Right lung (tissue), 5 donors: ENCODE data around the gene TTC7B. TPM values are rescaled to one million over a fixed set of nuclear protein-coding genes. Genes with fewer than 3 reads are reported as not detected.

ENCODE experiments used
- DNase-seq, 2 donors: peaks; one replicate each; pipeline ENCODE4 v3.0.0-alpha.2; 2013
- polyA plus RNA-seq, 5 donors: library from polyadenylated mRNA; unstranded; fragments of 120-200 nt; gene quantifications; one replicate each; pipeline versions ENCODE4 v1.2.1 to v1.2.3, GENCODE V29; 2013; ENCODE audit warnings: inconsistent platforms in 1 of 5, low replicate concordance in 1 of 5; ENCODE audit not compliant: insufficient read length in 5 of 5, insufficient read depth in 1 of 5

Gene TTC7B
- polyA plus RNA-seq, 5 donors = 32.7 to 45.8 (median 41.7) TPM

DNA sequence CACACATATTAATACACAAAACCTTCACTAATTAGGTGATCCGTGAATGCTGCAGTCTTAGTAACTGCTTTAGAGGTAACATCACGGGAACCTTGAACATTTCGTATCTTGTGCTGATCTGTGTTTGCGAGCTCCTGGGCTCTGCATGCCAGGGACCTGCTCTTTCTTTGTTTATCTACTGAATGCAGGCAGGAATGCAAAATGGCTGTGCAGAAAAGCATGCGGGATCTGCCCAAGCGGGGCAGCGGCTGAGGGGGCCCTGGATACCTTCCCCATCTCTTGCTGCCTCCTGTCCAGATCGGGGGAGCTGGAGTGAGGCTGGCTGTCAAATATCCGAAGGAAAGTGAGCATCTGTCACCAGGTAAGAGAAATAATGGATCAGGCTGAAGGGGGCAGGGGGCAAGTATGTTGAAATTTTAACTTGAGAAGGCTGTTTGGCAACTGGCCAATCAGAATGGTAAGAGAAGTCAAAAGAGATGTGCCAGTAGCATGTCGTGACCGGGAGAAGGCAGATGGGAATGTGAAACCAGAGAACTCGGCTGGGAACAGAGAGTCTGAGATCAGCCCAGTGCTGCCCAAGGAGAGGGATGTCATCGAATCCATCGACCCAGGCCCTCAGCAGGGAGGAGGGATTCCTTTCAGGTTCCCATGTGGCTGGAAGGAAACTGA lies 191.4 kb downstream of the TTC7B start:
- no peak for DNase-seq

DNA sequence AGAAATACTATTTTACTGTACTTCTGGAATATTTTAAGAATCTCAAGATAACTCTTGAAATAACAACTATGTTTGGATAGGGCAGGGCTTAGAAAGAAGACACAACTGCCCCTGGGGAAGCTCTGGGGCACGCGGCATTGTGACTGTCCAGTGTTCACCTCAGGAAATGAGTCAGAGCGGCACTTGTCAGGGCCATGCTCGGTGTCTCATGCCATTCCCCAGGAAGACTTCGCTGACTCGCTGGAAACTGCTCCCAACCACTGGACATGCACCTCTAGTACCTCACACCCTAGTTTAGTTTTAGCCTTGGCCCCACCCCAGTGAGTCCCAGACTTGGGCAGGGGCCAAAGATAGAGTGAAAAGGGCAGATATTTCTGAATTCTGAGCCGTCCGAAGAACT lies 192.0 kb downstream of the TTC7B start:
- no peak for DNase-seq

DNA sequence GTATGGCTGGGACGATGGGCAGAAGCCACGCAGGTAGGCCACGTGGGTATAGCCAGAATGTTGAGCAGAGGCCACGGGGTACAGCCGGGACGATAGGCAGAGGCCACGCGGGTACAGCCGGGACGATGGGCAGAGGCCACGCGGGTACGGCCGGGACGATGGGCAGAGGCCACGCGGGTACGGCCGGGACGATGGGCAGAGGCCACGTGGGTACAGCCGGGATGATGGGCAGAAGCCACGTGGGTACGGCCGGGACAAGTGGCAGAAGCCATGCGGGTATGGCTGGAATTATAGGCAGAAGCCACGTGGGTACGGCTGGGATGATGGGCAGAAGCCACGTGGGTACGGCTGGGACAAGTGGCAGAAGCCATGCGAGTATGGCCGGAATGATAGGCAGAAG lies 195.0 kb downstream of the TTC7B start:
- no peak for DNase-seq

DNA sequence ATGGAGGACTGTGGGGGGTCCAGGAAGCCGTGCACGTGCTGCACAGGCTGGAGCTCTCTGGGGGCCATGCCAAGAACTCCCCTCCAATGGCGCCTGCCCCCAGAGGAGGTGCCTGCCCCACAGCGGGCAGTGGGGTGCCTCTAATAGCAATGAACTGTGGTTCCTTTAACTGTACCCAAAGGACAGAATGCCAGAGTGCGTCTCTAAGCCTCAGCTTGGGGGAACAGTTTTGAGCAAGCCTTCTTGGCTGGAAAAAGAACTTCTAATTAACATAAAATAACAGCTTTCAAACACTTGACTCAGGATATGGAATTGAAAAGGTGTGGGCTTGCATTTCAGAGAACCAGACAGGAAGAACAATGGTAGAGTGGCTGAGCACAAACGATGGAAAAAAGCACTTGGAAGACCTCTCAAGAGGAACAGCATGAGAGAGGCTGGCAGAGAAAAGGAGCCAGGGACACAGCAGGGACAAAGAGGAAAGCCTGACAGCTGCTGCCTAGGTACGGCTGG lies 195.6 kb downstream of the TTC7B start:
- DNase-seq = no peak

DNA sequence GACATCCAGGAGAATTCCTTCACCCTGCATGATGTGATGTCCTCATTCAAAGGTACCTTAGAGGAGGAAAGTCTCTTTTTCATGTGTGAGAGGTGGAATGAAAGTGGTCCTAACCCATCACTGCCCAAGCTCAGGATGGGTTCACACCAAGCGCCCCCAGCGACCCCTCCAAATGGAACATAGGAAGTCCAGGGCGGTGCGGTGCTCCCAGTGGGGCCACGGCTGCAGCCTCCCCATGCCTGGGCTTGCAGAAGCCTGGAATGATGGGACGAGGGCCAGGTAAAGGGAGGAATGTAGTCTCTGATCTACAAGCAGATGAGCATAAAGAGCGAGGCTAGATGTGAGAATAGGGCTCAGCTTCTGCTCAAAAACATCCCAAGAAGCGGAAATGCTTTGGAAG lies 196.3 kb downstream of the TTC7B start:
- no peak for DNase-seq

DNA sequence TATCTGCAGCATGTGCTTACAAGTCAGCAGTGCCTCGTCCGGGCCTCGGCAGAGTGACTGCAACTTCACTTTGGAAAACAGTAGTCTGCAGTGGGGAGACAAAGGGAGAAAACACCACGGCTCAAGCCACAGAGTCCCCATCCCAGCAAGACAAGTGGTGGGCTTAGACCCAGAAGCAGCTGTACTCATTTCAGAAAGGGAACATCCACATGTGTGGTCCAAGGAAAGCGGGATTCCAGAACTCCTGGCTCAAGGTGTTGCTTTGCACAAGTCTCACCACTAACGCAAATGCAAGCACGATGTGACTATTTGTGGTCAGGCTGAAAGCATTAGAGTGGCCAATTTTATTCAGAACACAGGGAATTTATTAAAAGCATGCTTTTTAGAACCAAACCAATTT lies 198.3 kb downstream of the TTC7B start:
- DNase-seq = no peak

DNA sequence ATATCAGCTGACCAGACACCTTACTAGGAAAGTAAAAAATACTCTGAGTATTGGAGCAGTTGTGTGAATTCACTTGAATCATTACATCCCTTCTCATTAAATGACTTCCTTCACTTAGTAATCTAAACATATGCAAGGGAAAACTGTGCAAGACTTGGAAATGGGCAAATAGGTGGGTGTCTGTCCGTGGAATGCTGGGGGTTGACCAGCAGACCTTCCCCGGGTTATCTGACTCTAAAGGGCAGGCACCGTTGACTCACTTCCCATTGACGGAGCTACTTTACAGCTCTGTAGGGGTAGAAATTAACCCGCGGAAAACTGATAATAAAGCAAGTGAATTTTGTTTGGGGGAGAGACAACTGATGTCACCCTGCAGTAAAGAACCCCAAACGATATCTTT lies 199.3 kb downstream of the TTC7B start:
- DNase-seq = no peak

DNA sequence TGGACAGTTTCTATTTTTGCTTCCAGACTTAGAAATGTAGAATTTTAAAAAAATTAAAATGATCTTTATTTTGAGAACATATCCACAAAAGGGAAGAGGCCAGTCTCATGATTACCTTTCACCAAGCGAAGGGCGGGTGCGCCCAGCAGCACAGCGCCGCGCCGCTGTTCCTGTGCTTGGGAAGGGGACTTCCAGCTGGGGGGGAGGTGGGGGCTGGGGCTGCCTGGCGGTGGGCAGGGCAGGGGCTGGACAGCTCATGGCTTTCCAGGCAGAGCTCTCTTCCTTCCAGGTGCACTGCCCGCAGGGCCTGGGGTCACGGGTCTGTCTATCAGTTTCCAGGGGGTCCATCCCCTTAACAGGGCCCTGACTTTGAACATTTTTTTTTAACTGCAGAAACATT lies 199.9 kb downstream of the TTC7B start:
- no peak for DNase-seq

DNA sequence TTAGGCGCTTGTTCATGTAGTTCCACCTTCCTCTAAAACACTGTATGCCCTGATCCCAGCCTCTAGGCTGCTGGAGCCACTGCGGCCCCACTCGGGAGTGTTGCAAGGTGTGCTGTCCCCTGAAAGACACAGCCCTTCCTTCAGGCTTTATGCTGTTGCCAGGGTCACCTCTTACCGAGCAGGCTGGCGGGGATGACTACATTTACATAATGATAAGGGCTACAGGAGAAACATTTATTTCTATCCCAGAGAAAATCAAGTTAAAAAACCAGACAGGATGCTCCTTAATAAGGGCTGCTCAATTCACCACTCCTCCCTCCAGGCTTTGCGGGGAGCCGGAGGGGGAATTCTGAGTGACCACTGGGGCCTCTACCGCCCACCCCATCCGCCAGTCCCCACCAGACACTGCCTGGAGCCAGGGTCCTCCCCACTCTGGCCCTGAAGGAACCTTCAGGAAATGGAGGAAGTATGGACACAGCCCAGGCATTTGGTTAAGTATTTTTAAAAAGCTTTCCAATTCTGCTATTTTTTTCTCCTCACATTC lies 200.6 kb downstream of the TTC7B start:
- DNase-seq = no peak

DNA sequence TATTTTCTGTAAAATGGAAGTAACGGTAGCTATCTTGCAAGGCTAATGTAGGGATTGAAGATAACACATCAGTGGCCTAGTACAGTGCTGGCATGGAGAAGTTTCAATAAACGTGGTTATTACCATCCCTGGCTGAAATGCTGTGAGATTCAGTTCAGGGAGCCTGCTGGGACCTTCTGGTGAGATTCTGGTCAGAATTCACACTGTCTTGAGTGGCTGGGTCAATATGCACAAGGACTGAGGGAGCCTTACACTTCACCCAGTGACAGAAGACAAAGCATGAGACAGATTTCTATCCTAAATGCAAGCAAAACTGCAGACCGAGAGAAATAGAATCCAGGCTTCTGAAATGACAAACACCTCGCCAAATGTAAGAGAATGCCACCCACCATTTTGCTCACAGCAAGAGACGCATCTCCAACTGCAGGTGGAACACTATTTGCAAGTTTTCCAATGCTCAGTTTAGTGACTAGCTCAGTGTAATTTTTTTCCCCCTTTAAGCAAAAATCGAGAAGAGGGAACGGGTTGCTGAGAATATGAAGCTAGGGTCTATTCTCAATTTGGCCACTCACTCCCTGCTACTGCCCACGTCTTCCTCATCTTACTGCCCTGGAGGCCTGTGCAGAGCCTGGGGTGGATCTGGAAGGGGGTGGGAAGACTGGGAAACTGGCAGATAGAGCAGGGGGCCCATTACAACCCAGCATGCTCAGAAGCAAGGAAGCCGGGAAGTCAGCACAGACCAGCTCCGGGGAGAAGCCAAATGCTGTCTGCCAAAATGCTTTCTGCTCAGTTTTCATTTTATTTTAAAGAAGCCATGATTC lies 201.3 kb downstream of the TTC7B start:
- no peak for DNase-seq

DNA sequence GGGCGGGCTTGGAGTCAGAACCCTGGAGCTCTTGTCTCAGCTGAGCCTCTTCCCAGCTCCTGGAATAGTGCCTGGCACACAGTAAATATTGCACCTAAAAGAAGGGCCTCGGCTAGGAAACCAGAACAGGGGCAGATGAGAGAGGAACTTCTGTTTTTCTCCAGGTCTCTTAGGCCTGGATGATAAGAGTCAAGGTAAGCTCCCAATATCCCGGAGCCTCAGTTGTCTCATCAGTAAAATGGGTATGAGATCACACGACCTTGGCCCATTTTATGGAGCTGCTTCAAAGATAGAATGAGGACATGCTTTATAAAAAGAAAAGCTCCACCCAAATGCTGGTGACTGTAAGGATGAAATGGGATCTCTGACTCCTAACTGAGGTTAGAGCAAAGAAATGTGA lies 202.2 kb downstream of the TTC7B start:
- no peak for DNase-seq

DNA sequence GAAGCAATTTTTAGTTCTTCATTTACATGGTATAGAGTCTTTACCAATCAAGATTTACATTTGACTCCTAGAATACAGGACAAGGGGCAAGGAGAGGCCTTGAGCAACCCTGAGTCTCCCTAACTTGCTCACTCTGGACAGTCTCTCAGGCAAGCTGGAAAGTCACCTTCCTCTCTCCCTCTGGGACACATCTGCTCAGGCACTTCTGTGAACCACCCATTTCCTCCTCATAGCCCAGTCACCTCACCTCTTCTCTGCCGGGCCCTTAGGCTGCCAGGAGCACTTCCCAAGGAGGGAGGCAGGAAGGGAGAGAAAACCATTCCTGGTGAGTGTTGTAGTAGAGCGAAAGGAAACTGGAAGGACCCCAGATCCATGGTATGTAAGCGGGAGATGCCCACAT lies 202.8 kb downstream of the TTC7B start:
- DNase-seq = no peak

DNA sequence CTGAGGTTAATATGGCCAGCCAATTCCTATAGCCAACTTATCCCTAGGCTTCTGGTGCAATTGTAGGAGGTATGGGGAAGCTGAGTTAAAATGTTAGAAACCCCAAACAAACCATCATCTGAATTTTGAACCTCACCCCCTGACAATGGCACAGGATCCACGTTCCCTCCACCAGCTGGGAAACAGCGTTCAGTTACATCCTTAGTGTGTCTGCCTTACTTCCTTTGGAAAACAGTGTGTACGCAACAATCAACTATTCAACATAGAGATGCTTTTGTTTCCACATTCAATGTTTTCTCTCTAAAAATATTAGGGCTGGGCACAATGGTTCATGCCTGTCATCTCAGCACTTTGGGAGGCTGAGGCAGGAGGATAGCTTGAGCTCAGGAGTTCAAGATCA lies 203.4 kb downstream of the TTC7B start:
- DNase-seq = no peak

DNA sequence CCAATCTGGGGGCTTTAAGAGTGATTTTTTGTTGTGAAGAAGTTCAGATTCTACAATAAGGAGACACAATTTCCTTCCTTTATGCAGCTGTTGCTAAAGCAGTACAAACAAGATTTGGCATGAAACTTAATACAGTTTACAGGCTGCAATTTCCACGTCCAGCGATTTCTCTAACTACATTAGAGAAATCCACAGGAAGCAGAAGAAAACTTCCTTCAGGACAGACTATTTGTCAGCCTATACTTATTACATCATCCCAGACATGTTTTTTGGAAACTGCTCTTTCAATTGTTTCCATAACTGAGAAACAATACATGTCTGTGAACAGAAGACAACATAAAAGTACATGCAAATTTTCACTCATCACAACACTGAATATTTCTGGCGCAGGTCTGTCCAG lies 204.3 kb downstream of the TTC7B start:
- peak; percentile 65 to 71 for DNase-seq

DNA sequence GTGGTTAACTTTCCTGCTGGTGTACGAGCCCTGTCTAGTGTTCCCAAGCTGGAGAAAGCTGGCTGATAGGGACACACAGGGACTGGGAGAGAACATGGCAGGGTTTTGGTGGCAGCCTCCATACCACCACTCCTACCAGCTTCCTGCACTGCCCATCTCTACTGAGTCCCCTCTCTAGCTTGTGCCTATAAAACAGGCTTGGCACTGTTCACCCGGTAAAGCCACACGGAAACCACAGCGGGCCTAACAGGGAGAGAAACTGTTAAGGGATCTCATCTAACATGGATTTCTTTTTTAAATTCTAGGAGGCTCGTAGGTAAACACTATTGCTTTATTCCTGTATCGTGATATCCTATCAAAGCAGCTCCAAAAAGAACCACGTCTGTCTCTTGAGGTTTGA lies 204.7 kb downstream of the TTC7B start:
- no peak for DNase-seq

DNA sequence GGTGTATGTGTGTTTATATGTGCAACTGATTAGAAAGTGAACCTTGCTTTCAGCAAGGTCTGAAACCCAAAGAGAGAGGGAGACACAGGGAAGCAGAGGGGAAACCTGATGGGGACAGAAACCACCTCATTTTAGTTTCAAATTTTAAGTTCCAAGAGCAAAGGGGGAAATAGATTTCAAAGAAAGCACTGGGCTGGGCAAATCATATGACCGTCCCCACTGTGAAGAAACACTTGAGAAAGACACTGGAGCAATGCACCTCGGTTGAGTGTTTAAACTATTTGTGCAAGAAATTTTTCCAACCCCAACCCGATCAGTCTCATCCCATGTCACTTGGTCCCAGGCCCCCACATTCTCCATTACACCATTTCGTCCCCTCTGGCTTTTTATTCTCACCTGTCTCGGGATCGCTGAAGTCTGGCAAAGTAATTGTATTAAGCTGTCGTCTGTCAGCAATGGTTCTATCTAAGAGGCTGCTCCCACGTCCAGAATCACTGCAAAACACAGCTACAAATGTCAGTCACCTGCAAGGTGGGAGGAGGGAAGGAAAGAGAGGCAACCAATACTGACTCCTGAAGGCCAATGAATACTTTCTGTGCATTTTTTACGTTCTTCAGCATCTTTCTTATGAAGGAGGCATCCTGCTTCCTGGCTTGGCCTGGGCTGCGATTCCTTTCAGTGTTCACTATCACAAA lies 205.7 kb downstream of the TTC7B start:
- DNase-seq = no peak

DNA sequence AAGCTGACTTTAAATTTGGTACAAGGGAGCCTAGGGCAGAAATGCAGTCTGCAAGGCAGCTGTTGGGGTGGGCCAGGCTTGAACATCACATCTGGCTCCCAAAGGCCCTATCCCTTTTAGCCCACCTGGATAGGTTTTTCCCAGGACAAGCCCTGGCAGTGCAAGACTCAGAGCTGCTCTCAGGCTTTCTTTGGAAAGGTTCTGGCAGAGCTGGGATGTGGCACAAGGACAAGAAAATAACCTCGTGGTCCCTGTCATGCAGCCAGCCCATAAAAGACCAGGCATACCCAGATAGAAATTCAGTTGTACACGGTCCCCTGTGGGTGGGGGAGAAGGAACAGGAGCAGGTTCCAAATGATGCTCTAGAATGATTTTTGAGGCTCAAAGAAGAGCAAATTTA lies 206.9 kb downstream of the TTC7B start:
- no peak for DNase-seq

DNA sequence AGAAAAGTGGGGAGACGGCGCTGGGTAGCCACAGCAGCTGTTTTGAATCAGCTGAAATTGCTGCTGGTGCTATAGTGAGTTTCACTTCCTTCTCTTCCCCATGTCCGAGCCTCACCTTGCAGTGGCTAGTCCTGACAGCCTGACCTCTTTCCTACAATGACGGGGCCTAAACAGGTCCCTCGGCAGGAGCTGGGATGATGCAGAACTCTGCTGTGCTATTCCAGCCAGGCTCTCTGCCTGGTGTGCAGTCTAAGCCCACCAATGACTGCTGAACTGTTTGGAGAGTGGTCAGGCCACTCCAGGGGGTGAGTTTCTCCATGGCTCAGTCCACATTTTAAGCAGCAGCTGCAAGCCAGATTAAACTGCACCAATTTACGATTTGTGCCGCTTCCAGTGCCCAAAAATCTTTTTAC lies 207.3 kb downstream of the TTC7B start:
- no peak for DNase-seq

DNA sequence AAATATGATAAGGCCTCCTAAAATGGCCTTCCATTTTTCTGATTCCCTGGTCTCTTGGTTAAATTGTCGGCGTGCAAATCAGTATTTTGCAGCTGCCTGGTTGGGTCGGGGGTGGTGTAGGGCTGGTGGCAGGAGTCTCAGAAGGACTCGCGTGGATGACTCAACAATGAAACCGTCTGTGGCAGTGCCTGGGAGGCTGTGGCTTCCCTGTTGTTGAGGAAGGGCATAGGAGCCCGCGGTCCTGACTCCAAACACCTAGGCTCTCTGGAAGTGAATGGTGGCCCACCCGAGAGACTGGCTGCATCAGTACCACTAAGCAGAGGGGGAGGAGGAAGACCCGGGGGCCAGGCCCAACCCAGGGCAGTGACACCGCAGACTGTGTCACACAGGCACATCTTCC lies 207.9 kb downstream of the TTC7B start:
- no peak for DNase-seq

DNA sequence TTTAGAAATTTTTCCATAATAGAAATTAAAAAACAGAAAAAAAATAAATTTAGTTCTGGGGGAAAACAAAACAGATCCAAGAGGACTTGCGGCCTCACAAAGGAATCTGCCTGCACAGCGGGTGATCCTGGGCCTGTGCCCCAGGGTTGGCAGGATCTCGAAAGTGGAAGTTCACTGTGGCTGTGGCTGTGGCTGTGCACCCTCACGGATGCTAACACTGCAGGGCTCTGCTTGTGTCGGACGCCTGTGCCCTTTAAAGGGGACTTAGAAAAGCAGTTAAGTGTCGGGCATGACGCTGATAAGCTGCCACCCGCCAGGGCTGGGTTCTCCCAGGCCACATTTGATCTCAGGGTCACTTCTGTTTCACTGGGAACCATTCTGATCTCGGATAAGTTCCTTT lies 209.1 kb downstream of the TTC7B start:
- no peak for DNase-seq

DNA sequence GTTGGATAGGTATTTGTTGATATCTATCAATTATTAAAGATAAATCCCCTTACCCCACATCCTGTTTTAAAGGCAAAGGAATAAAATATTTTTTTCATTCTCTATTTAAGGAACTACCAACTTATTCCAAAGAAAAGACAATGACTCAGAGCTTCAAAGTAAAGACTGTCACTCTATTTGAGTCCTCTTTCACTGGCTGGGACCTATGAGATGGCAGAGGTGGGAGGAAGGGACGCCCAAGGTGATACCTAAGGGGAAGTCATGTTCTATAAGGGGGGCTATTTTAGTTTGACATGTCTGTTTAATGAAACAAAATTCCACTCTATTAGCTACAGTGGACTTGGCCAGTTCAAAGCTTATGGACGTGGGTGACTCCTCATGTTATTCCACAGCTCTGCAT lies 209.8 kb downstream of the TTC7B start:
- no peak for DNase-seq

DNA sequence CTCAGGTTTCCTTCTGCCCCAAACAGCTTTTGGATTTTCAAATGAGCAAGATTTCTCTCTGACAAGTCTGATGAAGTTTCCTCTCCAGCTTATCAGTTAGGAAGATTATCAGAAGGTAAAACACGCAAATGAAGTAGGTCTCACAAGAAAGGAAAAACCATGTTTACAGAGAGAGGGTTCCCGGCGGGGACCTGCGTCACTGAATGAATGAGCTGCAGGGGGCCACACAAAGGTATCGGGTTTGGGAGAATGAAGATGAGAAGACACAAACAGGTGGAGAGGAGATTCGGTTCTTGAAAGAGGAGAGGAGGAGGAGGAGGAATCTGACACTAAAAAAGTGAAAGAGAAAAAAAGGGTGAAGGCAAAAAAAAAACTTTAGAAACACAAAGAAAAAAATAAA lies 210.8 kb downstream of the TTC7B start:
- DNase-seq = no peak

DNA sequence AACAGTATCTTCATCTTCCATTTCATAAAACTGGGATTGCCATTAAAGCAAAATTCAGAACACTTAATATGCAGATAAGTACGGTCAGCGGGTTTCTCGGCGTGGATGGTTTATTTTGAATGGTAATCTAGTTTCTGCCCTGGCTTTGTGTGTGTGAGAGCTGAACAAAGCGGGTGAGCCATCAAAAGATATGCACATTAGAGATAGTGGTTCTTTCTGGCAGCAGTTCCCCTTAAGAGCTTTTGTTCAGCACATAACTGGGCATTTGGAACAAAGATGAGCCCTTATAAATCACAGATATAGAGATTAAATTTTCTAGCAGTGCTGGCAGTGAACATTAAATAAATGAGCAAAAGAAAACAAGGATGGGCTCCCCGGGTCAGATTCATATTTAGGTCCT lies 211.9 kb downstream of the TTC7B start:
- no peak for DNase-seq
